Adrenal gland (tissue), 12 donors: ENCODE data around the gene SURF4. TPM values are rescaled to one million over a fixed set of nuclear protein-coding genes. Genes with fewer than 3 reads are reported as not detected.

Experiments
- DNase-seq, 7 donors: peaks; one replicate each; pipeline ENCODE4 v3.0.0-alpha.2; 2019 to 2020
- H3K27ac ChIP-seq, 5 donors: fragments of 200-600 bp; sonication (generic) in 4 of 5; 1 replicate in 3 of 5; 2 replicates in 2 of 5; pipeline versions ENCODE4 v1.5.1 to v1.8.0; 2016 to 2020; ENCODE audit warnings: mild to moderate bottlenecking in 1 of 5
- H3K27me3 ChIP-seq: fragments of 200-600 bp; 2 replicates; pipeline ENCODE4 v1.8.0; 2021
- H3K36me3 ChIP-seq, 2 donors: fragments of 200-600 bp; replicated peaks in 1 of 2; 1 replicate in 1 of 2; 2 replicates in 1 of 2; pipeline versions ENCODE4 v1.5.1 to v1.8.0; 2018 to 2022
- H3K4me1 ChIP-seq, 2 donors: fragments of 200-600 bp; replicated peaks in 1 of 2; 1 replicate in 1 of 2; 2 replicates in 1 of 2; pipeline versions ENCODE4 v1.5.1 to v1.8.0; 2018 to 2021
- H3K4me3 ChIP-seq, 4 donors: fragments of 200-600 bp; sonication (generic) in 3 of 4; one replicate each; pipeline ENCODE4 v1.5.1; 2016 to 2018
- H3K9me3 ChIP-seq, 3 donors: fragments of 200-600 bp; sonication (generic) in 1 of 3; replicated peaks in 1 of 3; 1 replicate in 2 of 3; 2 replicates in 1 of 3; pipeline versions ENCODE4 v1.5.1 to v1.8.0; 2016 to 2021
- CTCF ChIP-seq, 6 experiments: fragments of 450-650 bp in 4 of 6; fragments of 200-600 bp in 2 of 6; sonication (generic) in 1 of 6; IDR thresholded peaks; 1 replicate in 5 of 6; 2 replicates in 1 of 6; pipeline versions ENCODE4 v1.5.1 to v1.8.0; 2016 to 2021; ENCODE audit warnings: antibody characterized with exemption in 6 of 6, mild to moderate bottlenecking in 2 of 6, moderate library complexity in 1 of 6
- POLR2A ChIP-seq, 2 donors: fragments of 450-650 bp; IDR thresholded peaks; one replicate each; pipeline ENCODE4 v1.6.1; 2017; ENCODE audit warnings: antibody characterized with exemption in 2 of 2, mild to moderate bottlenecking in 2 of 2, moderate library complexity in 1 of 2
- WGBS, 4 donors: extraction: QIAGEN DNeasy Blood & Tissue Kit in 2 of 4; methylation state at CpG; one replicate each; pipeline versions ENCODE4 v1.1.5 to v1.1.7; 2013 to 2017; 5-methylcytosine and 5-hydroxymethylcytosine counted together
- intact Hi-C, 2 donors: fragments of 100-400 bp; cut with DNase I; formaldehyde crosslinking; loops; one replicate each; pipeline versions ENCODE4 v1.14.1 to v1.15.0; 2022 to 2023
- polyA plus RNA-seq, 3 donors: library from polyadenylated mRNA; stranded (reverse); fragments of 200-250 nt in 2 of 3; fragments of 350-450 nt in 1 of 3; fragmentation: Illumina TruSeq in 1 of 3; extraction: RNeasy Lipid Tissue Mini Kit (QIAGEN cat#74804) in 1 of 3; gene quantifications; one replicate each; pipeline ENCODE4 v1.2.3, GENCODE V29; 2013 to 2014
- total RNA-seq, 9 donors: library from RNA; depleted of rRNA in 4 of 9; stranded (reverse); fragments of >200 nt in 4 of 9; fragments of 120-200 nt in 1 of 9; fragmentation: NEBNext Ultra II Directional in 1 of 9; extraction: Animal tissue kit (Norgen Biotek cat#: 25700) in 1 of 9; gene quantifications; one replicate each; pipeline versions ENCODE4 v1.1.0 to v1.2.4, GENCODE V29; 2013 to 2023
- donor health status: healthy with polysubstance abuse.
- donor health status: Bipolar disorder and iron deficiency.
- donor health status: DM: yes; HTN: yes; CAD: no.
- donor health status: DM: no; HTN: no; CAD: no.
- donor health status: DM: no; HTN: no; CAD: no.
- donor health status: DM: yes; HTN: yes; CAD: no.

SURF4 gene
- total and polyA plus RNA-seq, 12 donors = 43.4 to 340 (median 177) TPM

GRCh38 chr9:133417541-133418461 is 41.9 kb upstream of the SURF4 start, which contains the start of gene REXO4:
REXO4 (minus strand) TSS chr9:133418010; CDS start chr9:133417844, 166 bp downstream.
- WGBS, 4 donors = 0 to 2% (median 1%) methylated on average over 34 to 75 of the region's 75 CpGs
- TF ChIP-seq CTCF (IDR thresholded peaks at IDR 0.05) = no peak
- TF ChIP-seq POLR2A (IDR thresholded peaks at IDR 0.05) = peak; percentile 16 to 20
- intact Hi-C loops = no loop called here

GRCh38 chr9:133415170-133415569 is 39.3 kb upstream of the SURF4 start:
- no peak for DNase-seq
- no peak overlapping the region for H3K4me3 ChIP-seq
- no peak for TF ChIP-seq CTCF (IDR thresholded peaks at IDR 0.05)
- WGBS, 4 donors = 67 to 78% (median 72%) methylated on average over 1 of the region's 1 CpG
- H3K36me3 ChIP-seq = peaks cover 0 to 44% of the 10 kb centered on the region in 2 donors
- H3K4me1 ChIP-seq = peaks cover 10 to 12% of the 10 kb centered on the region in 2 donors
- no peaks in the 10 kb centered on the region for H3K9me3 ChIP-seq
- H3K27me3 ChIP-seq = no peaks in the 10 kb centered on the region
- intact Hi-C loops = no loop called here
- H3K27ac ChIP-seq = no peak overlapping the region

More at GRCh38 chr9:133417541-133418461, 41.9 kb upstream of the SURF4 start, which contains the start of gene REXO4:
- peak within 1 kb of the TSS; percentile 43 to 98 (median 81) for H3K4me3 ChIP-seq
- peak within 1 kb of the TSS in 3 of 5 donors; percentile 45 to 84 (median 77) for H3K27ac ChIP-seq
- no peaks in the 10 kb centered on the region for H3K27me3 ChIP-seq
- peak; percentile 72 to 85 (median 81) for DNase-seq
- peaks cover 10 to 12% of the 10 kb centered on the region in 2 donors for H3K4me1 ChIP-seq
- H3K36me3 ChIP-seq = peaks cover 0 to 19% of the 10 kb centered on the region in 2 donors
- no peaks in the 10 kb centered on the region for H3K9me3 ChIP-seq

- peaks cover 0 to 73% of the 10 kb centered on the region in 2 donors for H3K36me3 ChIP-seq
- H3K27ac ChIP-seq = peak overlapping the region in 3 of 5 donors; percentile 10 to 60 (median 32)
- peaks cover 10 to 29% of the 10 kb centered on the region in 2 donors for H3K4me1 ChIP-seq
- WGBS, 4 donors = 70 to 92% (median 83%) methylated on average over 1 of the region's 1 CpG
- TF ChIP-seq CTCF (IDR thresholded peaks at IDR 0.05) (no peak), POLR2A (IDR thresholded peaks at IDR 0.05) (no peak)
- no peak overlapping the region for H3K4me3 ChIP-seq
- intact Hi-C loops = loop anchor here in 1 of 2 donors (5.0 to 10.0 kb wide), 2 partner anchors 79 to 223 kb away; no protein-coding TSS in a partner anchor
- H3K27me3 ChIP-seq = no peaks in the 10 kb centered on the region
- no peaks in the 10 kb centered on the region for H3K9me3 ChIP-seq
- no peak for DNase-seq
Measured at GRCh38 chr9:133408042-133408441, 32.2 kb upstream of the SURF4 start.
